Neutrophil (primary cell): ENCODE data around the gene SHROOM2.

Experiments
- H3K27ac ChIP-seq: fragments of 200-600 bp; sonication (generic); 2 replicates; pipeline ENCODE4 v1.5.1; 2016; ENCODE audit warnings: mild to moderate bottlenecking, moderate library complexity
- H3K27me3 ChIP-seq: fragments of 200-600 bp; sonication (generic); 2 replicates; pipeline ENCODE4 v1.6.0; 2016; ENCODE audit warnings: mild to moderate bottlenecking
- H3K36me3 ChIP-seq: fragments of 200-600 bp; sonication (generic); 2 replicates; pipeline ENCODE4 v1.5.1; 2017
- H3K4me1 ChIP-seq, 2 experiments: fragments of 200-600 bp in 1 of 2; sonication (generic) in 1 of 2; 1 replicate in 1 of 2; 2 replicates in 1 of 2; pipeline versions ENCODE4 v1.5.1 to v1.6.1; 2013 to 2016; ENCODE audit warnings: low read depth in 1 of 2, low read length in 1 of 2, mild to moderate bottlenecking in 1 of 2, moderate library complexity in 1 of 2; ENCODE audit not compliant: control insufficient read depth in 1 of 2, insufficient read depth in 1 of 2
- H3K4me3 ChIP-seq, 2 experiments: fragments of 200-600 bp in 1 of 2; sonication (generic) in 1 of 2; 1 replicate in 1 of 2; 2 replicates in 1 of 2; pipeline ENCODE4 v1.5.1; 2013 to 2016; ENCODE audit warnings: low read depth in 1 of 2, low read length in 1 of 2, mild to moderate bottlenecking in 1 of 2, moderate library complexity in 1 of 2
- H3K9me3 ChIP-seq: fragments of 200-600 bp; sonication (generic); 2 replicates; pipeline ENCODE4 v1.5.1; 2016
- CTCF ChIP-seq: fragments of 200-600 bp; sonication (generic); IDR thresholded peaks from 2 replicates; pipeline ENCODE4 v1.5.1; 2016; ENCODE audit warnings: antibody characterized with exemption

The SHROOM2 gene

GRCh38 chrX:9829308-9830267, 43.4 kb downstream of the SHROOM2 start:
- peaks cover 23 to 26% of the 10 kb centered on the region in 2 experiments for H3K4me1 ChIP-seq
- no peaks in the 10 kb centered on the region for H3K36me3 ChIP-seq
- no peaks in the 10 kb centered on the region for H3K9me3 ChIP-seq
- H3K4me3 ChIP-seq = no peak overlapping the region
- TF ChIP-seq CTCF = no peak
- H3K27ac ChIP-seq = no peak overlapping the region
- H3K27me3 ChIP-seq = no peaks in the 10 kb centered on the region

GRCh38 chrX:9832811-9833210, 46.6 kb downstream of the SHROOM2 start:
- no peaks in the 10 kb centered on the region for H3K9me3 ChIP-seq
- H3K36me3 ChIP-seq = no peaks in the 10 kb centered on the region
- peak overlapping the region; percentile 80 for H3K27ac ChIP-seq
- TF ChIP-seq CTCF = no peak
- peak overlapping the region; percentile 30 to 47 for H3K4me3 ChIP-seq
- peaks cover 23 to 26% of the 10 kb centered on the region in 2 experiments for H3K4me1 ChIP-seq
- no peaks in the 10 kb centered on the region for H3K27me3 ChIP-seq

- H3K27ac ChIP-seq = no peak overlapping the region
- H3K4me3 ChIP-seq = no peak overlapping the region
- no peak for TF ChIP-seq CTCF
These were observed 49.5 kb downstream of the SHROOM2 start for GRCh38 chrX:9835585-9836210.

GRCh38 chrX:9842541-9842940, 56.3 kb downstream of the SHROOM2 start:
- Histone ChIP-seq H3K27me3 (no peaks in the 10 kb centered on the region), H3K27ac (no peak overlapping the region), H3K9me3 (no peaks in the 10 kb centered on the region), H3K4me1 (peaks cover 0 to 7% of the 10 kb centered on the region in 2 experiments), H3K36me3 (no peaks in the 10 kb centered on the region), H3K4me3 (no peak overlapping the region)
- no peak for TF ChIP-seq CTCF

More at GRCh38 chrX:9835585-9836210, 49.5 kb downstream of the SHROOM2 start:
- Histone ChIP-seq H3K36me3 (no peaks in the 10 kb centered on the region), H3K4me1 (peaks cover 23 to 26% of the 10 kb centered on the region in 2 experiments), H3K27me3 (no peaks in the 10 kb centered on the region), H3K9me3 (no peaks in the 10 kb centered on the region)

GRCh38 chrX:9844936-9845577, 58.8 kb downstream of the SHROOM2 start:
- H3K4me1 ChIP-seq = peaks cover 0 to 7% of the 10 kb centered on the region in 2 experiments
- no peak overlapping the region for H3K4me3 ChIP-seq
- H3K27ac ChIP-seq = no peak overlapping the region
- no peaks in the 10 kb centered on the region for H3K27me3 ChIP-seq
- H3K9me3 ChIP-seq = no peaks in the 10 kb centered on the region
- no peak for TF ChIP-seq CTCF
- H3K36me3 ChIP-seq = no peaks in the 10 kb centered on the region
